H1 (cell line): ENCODE data around the gene TBC1D32. TPM values are rescaled to one million over a fixed set of nuclear protein-coding genes. Genes with fewer than 3 reads are reported as not detected.

Experiments
- GTF2F1 ChIP-seq: IDR thresholded peaks from 2 replicates; pipeline ENCODE4 v1.6.1; 2012; ENCODE audit warnings: low read depth, low read length, improper control_type of control experiment, borderline replicate concordance
- HDAC6 ChIP-seq: IDR thresholded peaks from one replicate; pipeline ENCODE4 v1.7.1; 2012; ENCODE audit warnings: low read depth, mild to moderate bottlenecking, inconsistent platforms, low read length, moderate library complexity
- JUND ChIP-seq: IDR thresholded peaks from 2 replicates; pipeline ENCODE4 v1.6.1; 2011; ENCODE audit warnings: mild to moderate bottlenecking, improper control_type of control experiment, low read length
- MAFK ChIP-seq: IDR thresholded peaks from 2 replicates; pipeline ENCODE4 v1.6.1; 2012; ENCODE audit warnings: low read depth, mild to moderate bottlenecking, improper control_type of control experiment, low read length
- MAX ChIP-seq: IDR thresholded peaks from 2 replicates; pipeline ENCODE4 v1.6.1; 2012; ENCODE audit warnings: inconsistent platforms
- RFX5 ChIP-seq: IDR thresholded peaks from 2 replicates; pipeline ENCODE4 v1.6.1; 2011; ENCODE audit warnings: low read depth, low read length, improper control_type of control experiment, borderline replicate concordance
- SIN3A ChIP-seq, 2 experiments: IDR thresholded peaks in 1 of 2; conservative IDR thresholded peaks in 1 of 2; 2 replicates each; pipeline ENCODE4 v1.6.1; 2011 to 2012; ENCODE audit warnings: low read length in 2 of 2, improper control_type of control experiment in 1 of 2, low read depth in 1 of 2, mild to moderate bottlenecking in 1 of 2
- polyA plus RNA-seq, 7 experiments: library from polyadenylated mRNA; depleted of rRNA in 3 of 7; stranded (reverse) in 5 of 7; unstranded in 2 of 7; fragments of >200 nt in 5 of 7; fragments of 200-250 nt in 2 of 7; gene quantifications; 1 replicate in 5 of 7; 2 replicates in 1 of 7; 4 replicates in 1 of 7; pipeline versions ENCODE4 v1.2.1 to v1.2.3, GENCODE V29; 2011 to 2013; ENCODE audit warnings: missing spikeins in 2 of 7, mixed read lengths in 2 of 7
- total RNA-seq: library from RNA; stranded (reverse); fragmentation: NEBNext Ultra II Directional; extraction: Animal tissue kit (Norgen Biotek cat#: 25700); gene quantifications from 2 replicates; pipeline ENCODE4 v1.2.1, GENCODE V29; 2021

Gene TBC1D32
- total and polyA plus RNA-seq, 2 of the 8 experiments (the other 6 are each of a cell fraction or from before 2014, with no cell fraction given), result 5.3 to 7.1 TPM

GRCh38 chr6:121260651-121261102 is 73.6 kb downstream of the TBC1D32 start (continued):
- TF ChIP-seq RFX5 (no peak), GTF2F1 (no peak), HDAC6 (no peak), SIN3A (conservative IDR thresholded peaks at IDR 0.05 in 1 of 2, IDR thresholded peaks at IDR 0.05 in 1 of 2; ENCODE audit: low read depth in 1 of 2, low read length in 2 of 2) (no peak), MAFK (no peak), JUND (no peak), MAX (no peak)
- TF ChIP-seq, all 59 proteins: peak for 0
